Skeletal muscle satellite cell (primary cell): Measurements from ENCODE around the gene ZNF519. TPM values are rescaled to one million over a fixed set of nuclear protein-coding genes. Genes with fewer than 3 reads are reported as not detected.
A peak's percentile ranks its signal among the peaks of the same experiment; 100 is the strongest.
"Not testable (repeated sequence)": the region's sequence is repeated elsewhere in the genome, so short reads cannot be mapped to it uniquely, and the experiment has no call there.

ENCODE experiments used
- H3K27me3 ChIP-seq: 2 replicates; pipeline ENCODE4 v1.7.0; 2013; ENCODE audit warnings: low read length; ENCODE audit not compliant: control insufficient read depth, insufficient read depth
- H3K36me3 ChIP-seq: 2 replicates; pipeline ENCODE4 v1.7.0; 2013; ENCODE audit warnings: mild to moderate bottlenecking, control low read depth, low read length; ENCODE audit not compliant: insufficient read depth
- H3K4me1 ChIP-seq: 2 replicates; pipeline ENCODE4 v1.7.0; 2013; ENCODE audit warnings: low read length; ENCODE audit not compliant: control insufficient read depth, insufficient read depth
- H3K4me2 ChIP-seq: 2 replicates; pipeline ENCODE4 v1.7.0; 2013; ENCODE audit warnings: mild to moderate bottlenecking, low read length
- H3K4me3 ChIP-seq: 2 replicates; pipeline ENCODE4 v1.7.0; 2013; ENCODE audit warnings: low read length
- H3K9ac ChIP-seq: 2 replicates; pipeline ENCODE4 v1.7.0; 2013; ENCODE audit warnings: mild to moderate bottlenecking, low read depth, low read length, moderate library complexity
- H3K9me3 ChIP-seq: replicated peaks from 2 replicates; pipeline ENCODE4 v1.7.0; 2013; ENCODE audit warnings: mild to moderate bottlenecking, control low read depth, low read length
- total RNA-seq: library from RNA; depleted of rRNA; stranded (reverse); fragments of >200 nt; gene quantifications from 2 replicates; pipeline ENCODE4 v1.2.3, GENCODE V29; 2012; rRNA removed

ZNF519 gene
- 5.8 and 5.9 TPM in 2 replicates for total RNA-seq

DNA sequence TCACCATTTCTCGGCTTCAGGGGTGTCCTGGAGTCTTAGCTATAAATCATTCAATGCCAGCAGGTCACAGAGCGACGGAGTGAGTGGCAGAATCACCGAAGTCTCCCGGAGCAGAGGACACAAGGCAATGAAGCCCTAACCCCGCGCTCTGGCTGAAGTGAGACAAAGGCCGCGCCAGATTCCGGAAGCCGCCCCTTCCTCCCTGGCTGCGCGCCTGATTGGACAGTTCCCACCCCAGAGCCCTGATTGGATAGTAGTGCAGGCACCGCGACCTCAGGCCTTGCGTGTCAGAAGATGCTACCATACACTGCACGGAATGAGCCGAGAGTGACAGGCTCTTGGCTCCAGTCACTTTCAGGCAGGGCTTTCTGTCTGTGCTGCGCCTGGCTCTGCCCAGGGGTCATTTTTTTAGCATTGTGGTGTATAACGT lies at the start of gene ZNF519:
Gene ZNF519 (minus strand): TSS at position 165 of the 430 bp plus-strand sequence. CDS start 158 bp downstream, at position 7.
- peak within 1 kb of the TSS; percentile 89 for H3K4me3 ChIP-seq
- H3K27me3 ChIP-seq, H3K4me1 ChIP-seq, H3K36me3 ChIP-seq, H3K9me3 ChIP-seq: not testable (repeated sequence)
- H3K9ac ChIP-seq, result peak within 1 kb of the TSS; percentile 81
- H3K4me2 ChIP-seq, result peak within 1 kb of the TSS; percentile 82

DNA sequence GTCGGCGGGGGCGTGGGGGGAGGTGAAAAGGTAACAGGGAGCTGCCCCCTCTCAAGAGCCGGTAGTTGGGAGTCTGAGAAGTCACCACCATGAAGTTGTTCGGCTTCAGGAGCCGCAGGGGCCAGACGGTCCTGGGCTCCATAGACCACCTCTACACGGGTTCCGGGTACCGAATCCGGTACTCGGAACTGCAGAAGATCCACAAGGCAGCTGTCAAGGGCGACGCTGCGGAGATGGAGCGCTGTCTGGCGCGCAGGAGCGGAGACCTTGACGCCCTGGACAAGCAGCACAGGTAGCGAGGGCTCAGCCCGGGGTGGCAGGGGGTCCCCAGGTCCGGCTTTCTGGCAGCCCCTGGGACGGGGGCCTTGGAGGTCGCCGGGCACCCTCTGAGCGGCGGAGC lies 47.1 kb upstream of the ZNF519 start:
- H3K4me2 ChIP-seq, result peak overlapping the region; percentile 77
- H3K27me3 ChIP-seq, result no peaks in the 10 kb centered on the region
- H3K4me3 ChIP-seq, result peak overlapping the region; percentile 73
- H3K9me3 ChIP-seq, result no peaks in the 10 kb centered on the region
- H3K9ac ChIP-seq, result no peak overlapping the region
- H3K4me1 ChIP-seq, result no peaks in the 10 kb centered on the region
- H3K36me3 ChIP-seq, result no peaks in the 10 kb centered on the region

DNA sequence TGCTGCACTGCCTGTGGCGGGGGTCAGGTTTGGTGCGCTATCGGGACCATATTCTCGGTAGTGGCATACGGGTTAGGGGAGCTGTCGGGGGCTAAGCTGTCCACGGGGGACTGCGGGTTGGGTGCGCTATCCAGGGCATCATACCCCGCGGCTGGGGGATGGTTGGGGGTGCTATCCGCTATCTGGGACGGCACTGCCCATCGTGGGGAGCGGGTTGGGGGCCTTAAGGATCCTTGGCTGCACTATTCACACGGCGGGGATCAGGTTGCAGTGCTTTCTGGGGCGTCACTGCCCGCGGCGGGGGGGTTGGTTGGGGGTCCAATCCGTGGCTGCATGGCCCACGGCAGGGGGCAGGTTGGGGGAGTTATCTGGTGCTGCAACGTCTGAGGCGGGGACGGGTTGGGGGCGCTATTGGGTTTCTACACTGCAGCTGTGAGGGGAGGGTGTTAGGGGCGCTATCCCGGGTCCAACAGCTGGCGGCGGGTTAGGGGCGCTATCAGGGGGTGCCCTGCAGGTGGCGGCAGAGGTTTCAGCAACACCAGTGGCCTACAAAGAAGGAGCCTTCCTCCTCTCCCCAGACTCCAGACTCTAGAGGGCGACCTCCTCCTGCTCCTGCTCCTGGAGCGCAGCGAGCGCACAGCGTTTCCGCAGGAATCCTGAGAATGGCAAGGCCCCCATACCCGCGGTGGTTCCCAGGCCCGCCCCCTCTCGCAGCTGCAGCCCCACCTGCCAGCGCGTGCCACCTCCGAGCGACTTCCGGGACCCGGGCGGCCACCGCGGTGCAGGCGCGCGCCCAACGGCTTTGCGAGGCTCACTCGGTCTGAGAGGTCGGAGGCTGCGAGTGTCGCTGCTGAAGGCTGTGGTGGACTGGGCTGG lies 46.3 kb upstream of the ZNF519 start:
- H3K4me1 ChIP-seq, H3K9me3 ChIP-seq, H3K9ac ChIP-seq, H3K36me3 ChIP-seq, H3K27me3 ChIP-seq: not testable (repeated sequence)
- peak overlapping the region; percentile 73 for H3K4me3 ChIP-seq
- H3K4me2 ChIP-seq, result peak overlapping the region; percentile 77

DNA sequence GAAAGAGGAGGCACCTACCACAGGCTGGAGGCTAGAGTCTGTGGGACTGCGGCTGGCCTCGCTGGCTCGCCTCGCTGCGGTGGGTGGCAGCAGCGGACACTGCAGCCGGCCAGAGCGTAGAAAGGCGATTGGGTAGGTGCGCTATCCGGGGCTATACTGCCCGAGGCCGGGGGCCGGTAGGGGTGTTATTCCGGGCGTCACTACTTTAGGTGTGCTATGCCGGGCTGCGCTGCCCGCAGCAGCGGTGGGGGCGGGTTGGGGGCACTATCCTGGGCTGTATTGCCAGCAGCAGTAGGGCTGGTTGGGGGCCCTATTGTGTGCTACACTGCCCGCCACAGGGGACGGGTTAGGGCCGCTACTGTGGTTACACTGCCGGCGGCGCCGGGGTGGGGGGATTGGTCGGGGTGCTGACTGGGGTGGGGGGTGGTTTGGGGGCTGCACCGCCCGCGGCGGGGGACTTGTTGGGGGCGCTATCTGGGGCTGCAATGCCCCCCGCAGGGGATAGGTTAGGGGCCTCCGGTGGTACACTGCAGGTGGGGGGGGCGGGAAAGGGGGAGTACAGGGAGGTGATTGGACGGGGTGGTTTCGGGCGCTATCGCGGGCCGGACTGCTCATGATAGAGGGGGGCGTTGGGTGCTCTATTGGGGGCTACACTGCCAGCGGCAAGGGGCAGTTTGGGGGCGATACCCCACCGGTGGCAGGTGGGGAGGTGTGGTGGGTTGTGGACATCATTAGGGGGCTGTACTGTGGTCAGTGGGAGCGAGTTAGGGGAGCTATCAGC lies 45.5 kb upstream of the ZNF519 start:
- H3K4me3 ChIP-seq, H3K36me3 ChIP-seq, H3K9ac ChIP-seq, H3K4me2 ChIP-seq, H3K27me3 ChIP-seq, H3K4me1 ChIP-seq, H3K9me3 ChIP-seq: not testable (repeated sequence)

DNA sequence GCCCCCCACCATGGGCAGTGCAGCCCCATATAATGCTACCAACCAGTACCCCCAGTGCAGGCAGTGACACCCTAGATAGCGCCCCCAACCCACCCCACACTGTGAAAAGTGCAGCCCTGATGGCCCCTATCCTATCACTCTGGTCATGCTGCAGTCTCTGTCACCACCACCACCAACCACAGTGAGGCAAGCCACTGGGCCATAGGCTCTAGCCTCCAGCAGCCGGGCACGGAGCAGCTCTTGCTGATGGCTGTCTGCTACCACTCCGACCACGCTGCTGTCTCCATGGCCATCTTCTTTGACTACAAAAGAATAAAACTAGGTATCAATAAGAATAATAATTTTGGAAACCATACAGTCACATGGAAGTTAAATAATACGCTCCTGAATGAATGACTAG lies 43.2 kb upstream of the ZNF519 start:
- not testable (repeated sequence) for H3K4me3 ChIP-seq, H3K9ac ChIP-seq, H3K27me3 ChIP-seq, H3K36me3 ChIP-seq, H3K4me1 ChIP-seq, H3K4me2 ChIP-seq, H3K9me3 ChIP-seq

DNA sequence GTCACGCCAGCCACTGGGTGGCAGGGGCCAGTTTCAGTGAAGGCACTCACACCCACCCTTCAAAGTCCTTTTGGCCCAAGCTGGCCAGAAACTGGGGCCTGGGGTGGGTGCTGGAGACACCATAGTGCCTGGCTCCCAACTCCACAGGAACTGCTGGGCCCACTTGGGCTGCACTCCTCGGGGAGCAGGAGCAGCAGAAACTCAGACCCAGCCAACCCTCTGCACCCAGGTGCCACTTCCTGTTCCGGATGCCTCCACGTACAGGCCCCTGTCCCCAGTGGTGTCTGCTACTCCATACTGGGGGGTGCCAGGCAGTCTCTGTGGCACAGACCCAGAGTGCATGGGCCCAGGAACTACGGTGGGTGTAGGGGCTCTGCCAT lies 42.5 kb upstream of the ZNF519 start:
- H3K4me3 ChIP-seq, result no peak overlapping the region
- H3K9me3 ChIP-seq, result no peaks in the 10 kb centered on the region
- no peaks in the 10 kb centered on the region for H3K4me1 ChIP-seq
- H3K9ac ChIP-seq, result no peak overlapping the region
- no peaks in the 10 kb centered on the region for H3K36me3 ChIP-seq
- H3K27me3 ChIP-seq, result no peaks in the 10 kb centered on the region
- no peak overlapping the region for H3K4me2 ChIP-seq

DNA sequence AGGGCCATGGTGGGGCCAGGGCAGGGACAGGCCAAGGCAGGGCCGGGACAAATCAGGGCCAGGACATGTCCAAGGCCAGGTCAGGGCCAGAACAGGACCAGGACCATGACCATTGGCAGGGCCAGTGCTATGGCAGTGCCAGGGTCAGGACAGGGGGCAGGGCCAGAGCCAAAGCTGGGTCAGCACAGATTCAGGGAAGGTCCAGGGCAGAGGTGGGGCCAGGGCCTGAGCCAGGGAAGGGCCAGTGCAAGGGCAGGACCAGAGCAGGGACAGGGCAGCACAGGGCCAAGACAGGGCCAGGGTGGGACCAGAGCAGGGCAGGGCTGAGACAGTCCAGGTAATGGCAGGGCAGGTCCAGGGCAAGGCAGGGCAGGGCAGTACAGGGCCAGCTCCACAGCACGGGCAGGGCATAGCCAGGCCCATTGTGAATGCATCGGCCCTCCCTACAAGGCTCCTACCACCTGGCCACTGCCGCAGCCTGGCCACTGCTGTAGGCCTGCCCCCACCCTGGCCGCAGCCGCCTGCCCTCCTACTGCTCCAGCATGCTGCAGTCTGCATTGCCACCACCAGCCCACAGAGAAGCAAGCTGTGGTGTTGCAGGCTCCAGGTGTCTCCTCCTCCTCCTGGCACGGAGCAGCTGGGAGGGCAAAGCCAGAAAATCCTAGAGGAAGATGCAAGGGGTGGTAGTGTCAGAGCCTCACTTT lies 41.9 kb upstream of the ZNF519 start:
- H3K9me3 ChIP-seq, H3K27me3 ChIP-seq, H3K36me3 ChIP-seq, H3K4me1 ChIP-seq, H3K9ac ChIP-seq, H3K4me2 ChIP-seq, H3K4me3 ChIP-seq: not testable (repeated sequence)

DNA sequence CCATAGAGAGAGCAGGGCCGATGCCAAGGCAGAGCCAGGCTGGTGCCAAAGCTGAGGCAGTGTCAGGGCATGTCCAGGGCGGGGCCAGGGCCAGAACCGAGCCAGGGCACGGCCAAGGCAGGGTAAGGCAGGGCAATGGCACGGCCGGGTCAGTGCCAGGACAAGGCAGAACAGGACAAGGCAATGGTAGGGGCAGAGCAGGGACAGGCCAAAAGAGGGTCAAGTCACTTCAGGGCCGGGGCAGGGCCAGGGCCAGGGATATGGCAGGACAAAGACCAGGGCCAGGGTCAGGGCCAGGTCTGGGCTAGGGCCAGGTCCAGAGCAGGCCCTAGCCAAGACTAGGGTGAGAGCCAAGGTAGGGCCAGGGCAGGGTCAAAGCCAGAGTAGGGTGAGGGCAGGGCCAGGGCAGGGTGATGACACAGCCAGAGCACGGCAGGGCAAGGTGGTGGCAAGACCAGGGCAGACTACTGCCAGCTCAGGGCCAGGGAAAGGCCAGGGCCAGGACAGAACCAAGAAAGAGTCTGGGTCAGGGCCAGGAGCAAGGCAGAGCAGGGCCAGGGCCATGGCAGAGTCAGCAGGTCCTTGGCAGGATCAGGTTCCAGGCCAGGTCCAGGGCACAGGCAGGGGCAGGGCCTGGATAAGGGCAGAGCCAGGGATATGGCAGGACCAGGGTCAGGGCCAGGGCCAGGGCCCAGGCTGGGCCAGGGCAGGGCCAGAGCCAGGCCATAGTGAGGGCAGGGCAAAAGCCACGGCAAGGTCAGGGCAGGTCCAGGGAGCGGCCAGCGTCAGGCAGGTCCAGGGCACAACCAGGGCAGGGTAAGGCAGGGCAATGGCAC lies 41.1 kb upstream of the ZNF519 start:
- H3K36me3 ChIP-seq, H3K9ac ChIP-seq, H3K4me1 ChIP-seq, H3K4me3 ChIP-seq, H3K27me3 ChIP-seq, H3K4me2 ChIP-seq, H3K9me3 ChIP-seq: not testable (repeated sequence)

DNA sequence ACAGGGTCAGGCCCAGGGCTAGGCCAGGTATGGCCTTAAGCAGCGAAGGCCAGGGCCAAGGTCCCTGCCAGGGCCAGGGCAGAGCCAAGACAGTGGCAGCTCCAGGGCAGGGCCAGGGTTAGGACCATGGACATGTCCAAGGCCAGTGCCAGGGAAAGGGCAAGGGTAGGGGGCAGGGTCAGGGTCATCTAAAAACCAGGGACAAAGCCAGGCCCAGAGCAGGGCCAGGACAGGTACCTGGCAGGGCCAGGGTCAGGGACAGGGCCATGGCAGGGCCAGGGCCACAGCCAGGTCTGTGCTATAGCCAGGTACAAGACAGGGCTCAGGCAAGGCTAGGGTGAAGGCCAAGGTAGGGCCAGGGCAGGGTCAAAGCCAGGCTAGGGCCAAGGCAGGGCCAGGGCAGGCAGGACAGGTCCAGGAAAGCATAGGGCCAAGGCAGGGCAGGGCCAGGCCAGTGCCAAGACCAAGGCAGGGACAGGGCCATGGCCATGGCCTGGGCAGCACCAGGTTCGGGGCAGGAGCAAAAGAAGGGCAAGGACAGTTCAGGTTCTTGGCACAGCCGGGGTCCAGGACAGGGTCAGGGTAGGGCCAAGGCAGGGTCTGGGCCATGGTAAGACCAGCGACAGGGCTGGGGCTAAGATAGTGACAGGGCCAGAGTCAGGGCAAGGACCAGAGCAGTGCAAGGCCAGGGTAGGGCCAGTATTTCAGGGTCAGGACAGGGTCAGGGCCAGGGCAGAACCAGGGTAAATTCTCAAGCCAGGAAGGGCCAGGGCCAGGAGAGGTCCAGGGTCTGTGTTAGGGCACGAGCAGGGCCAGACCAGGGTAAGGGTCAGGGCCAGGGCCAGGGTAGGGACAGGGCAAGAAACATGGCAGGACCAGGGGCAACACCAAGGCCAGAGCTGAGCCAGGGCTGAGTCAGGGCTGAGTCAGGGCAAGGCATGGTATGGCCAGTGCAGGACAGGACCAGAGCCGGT lies 40.2 kb upstream of the ZNF519 start:
- not testable (repeated sequence) for H3K4me3 ChIP-seq, H3K9me3 ChIP-seq, H3K4me1 ChIP-seq, H3K36me3 ChIP-seq, H3K27me3 ChIP-seq, H3K9ac ChIP-seq, H3K4me2 ChIP-seq

DNA sequence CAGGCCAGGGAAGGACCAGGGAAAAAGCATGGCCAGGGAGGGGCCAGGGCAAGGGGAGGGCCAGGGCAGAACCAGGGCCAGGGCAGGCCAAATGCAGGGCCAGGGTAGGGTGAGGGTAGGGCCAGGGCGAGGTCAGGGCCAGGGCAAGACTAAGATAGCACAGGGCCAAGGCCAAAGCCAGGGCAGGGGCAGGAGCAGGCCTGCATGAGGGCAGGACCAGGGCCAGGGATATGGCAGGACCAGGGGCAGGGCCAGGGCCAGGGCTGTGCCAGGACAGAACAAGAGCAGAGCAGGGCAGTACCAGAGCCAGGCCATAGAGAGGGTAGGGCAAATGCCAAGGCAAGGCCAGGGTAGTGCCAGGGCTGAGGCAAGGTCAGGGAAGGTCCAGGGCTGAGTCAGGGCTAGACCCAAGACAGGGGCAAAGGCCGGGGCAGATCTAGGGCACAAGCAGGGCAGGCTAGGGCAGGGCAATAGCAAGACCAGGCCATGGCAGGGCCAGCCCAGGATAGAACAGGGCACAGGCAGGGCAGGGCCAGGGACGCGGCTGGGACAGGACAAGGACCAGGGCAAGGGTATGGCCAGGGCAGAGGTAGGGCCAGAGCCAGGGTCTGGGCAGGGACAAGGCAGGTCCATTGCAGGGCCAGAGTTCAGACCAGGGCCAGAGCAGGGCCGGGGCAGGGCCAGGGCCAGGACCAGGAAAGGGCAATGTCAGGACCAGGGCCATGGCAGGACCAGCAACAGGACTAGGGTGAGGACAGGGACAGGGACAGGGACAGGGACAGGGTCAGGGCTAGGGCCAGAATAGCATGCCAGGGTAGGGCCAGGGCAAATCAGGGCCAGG lies 39.3 kb upstream of the ZNF519 start:
- H3K4me2 ChIP-seq, H3K4me1 ChIP-seq, H3K4me3 ChIP-seq, H3K9me3 ChIP-seq, H3K36me3 ChIP-seq, H3K27me3 ChIP-seq, H3K9ac ChIP-seq: not testable (repeated sequence)
